Heart left ventricle (tissue), 16 donors: ENCODE measurements around the gene KLRG1. TPM values are rescaled to one million over a fixed set of nuclear protein-coding genes. Genes with fewer than 3 reads are reported as not detected.

ENCODE experiments used
- ATAC-seq, 4 donors: fragments of 200-7000 bp; cut with Tn5 transposase; one replicate each; pipeline ENCODE4 v1.9.1; 2020 to 2022; ENCODE audit warnings: moderate library complexity in 4 of 4, mild to moderate bottlenecking in 3 of 4, moderate number of reproducible peaks in 1 of 4
- DNase-seq, 5 donors: peaks; one replicate each; pipeline ENCODE4 v3.0.0-alpha.2; 2020
- H3K27ac ChIP-seq, 12 donors: fragments of 200-600 bp; sonication (generic) in 4 of 12; one replicate each; pipeline versions ENCODE4 v1.5.0 to v1.8.0; 2016 to 2022; ENCODE audit warnings: mild to moderate bottlenecking in 2 of 12
- H3K27me3 ChIP-seq, 9 donors: fragments of 200-600 bp; sonication (generic) in 2 of 9; one replicate each; pipeline versions ENCODE4 v1.5.1 to v1.8.0; 2016 to 2022; ENCODE audit warnings: mild to moderate bottlenecking in 3 of 9
- H3K36me3 ChIP-seq, 9 donors: fragments of 200-600 bp; sonication (generic) in 2 of 9; one replicate each; pipeline versions ENCODE4 v1.5.0 to v1.8.0; 2018 to 2022; ENCODE audit warnings: mild to moderate bottlenecking in 2 of 9
- H3K4me1 ChIP-seq, 12 donors: fragments of 200-600 bp; sonication (generic) in 4 of 12; one replicate each; pipeline versions ENCODE4 v1.5.0 to v1.8.0; 2016 to 2022; ENCODE audit warnings: mild to moderate bottlenecking in 3 of 12
- H3K4me3 ChIP-seq, 12 donors: fragments of 200-600 bp; sonication (generic) in 4 of 12; one replicate each; pipeline versions ENCODE4 v1.5.0 to v1.8.0; 2017 to 2022; ENCODE audit warnings: mild to moderate bottlenecking in 9 of 12, moderate library complexity in 4 of 12
- H3K9me3 ChIP-seq, 12 donors: fragments of 200-600 bp; sonication (generic) in 4 of 12; one replicate each; pipeline versions ENCODE4 v1.5.0 to v1.8.0; 2016 to 2022; ENCODE audit warnings: mild to moderate bottlenecking in 1 of 12
- POLR2A ChIP-seq, 2 donors: fragments of 450-650 bp; IDR thresholded peaks; one replicate each; pipeline ENCODE4 v1.6.1; 2017; ENCODE audit warnings: antibody characterized with exemption in 2 of 2, mild to moderate bottlenecking in 2 of 2, moderate library complexity in 2 of 2
- WGBS, 4 donors: extraction: QIAGEN DNeasy Blood & Tissue Kit in 2 of 4; methylation state at CpG; one replicate each; pipeline versions ENCODE4 v1.1.5 to v1.1.7; 2013 to 2018; 5-methylcytosine and 5-hydroxymethylcytosine counted together
- intact Hi-C, 10 donors: fragments of 100-400 bp; cut with DNase I; formaldehyde crosslinking; loops; one replicate each; pipeline versions ENCODE4 v1.11.1 to v1.14.2; 2022
- polyA plus RNA-seq, 2 donors: library from polyadenylated mRNA; stranded (reverse); fragments of 200-250 nt; gene quantifications; one replicate each; pipeline ENCODE4 v1.2.3, GENCODE V29; 2013
- total RNA-seq, 9 donors: library from RNA; depleted of rRNA in 2 of 9; stranded (reverse); fragments of >200 nt in 2 of 9; fragmentation: NEBNext Ultra II Directional in 3 of 9; extraction: Animal tissue kit (Norgen Biotek cat#: 25700) in 3 of 9; gene quantifications; one replicate each; pipeline versions ENCODE4 v1.1.0 to v1.2.4, GENCODE V29; 2016 to 2023
- TF ChIP-seq, protein P1 (sequence below), 12 donors: fragments of 200-600 bp; sonication (generic) in 4 of 12; IDR thresholded peaks; one replicate each; pipeline versions ENCODE4 v1.5.0 to v1.8.0; 2018 to 2022; ENCODE audit warnings: antibody characterized with exemption in 12 of 12, mild to moderate bottlenecking in 5 of 12
- donor health status: ischemic (EF 13 %, LVEDD 7.1; RV severe dilation, severe dysfunction).
- donor health status: healthy with polysubstance abuse.
- donor health status: DM: no; HTN: yes; CAD: no.
- donor health status: DM: no; HTN: no; CAD: no.
- donor health status: ischemic (EF 25% LVEDD 6.9; RV normal size, moderate dysfunction).
- donor health status: ischemic (EF 25% LVEDD 5.7; RV mildly dilated, moderate dysfunction).
- donor health status: healthy.
- donor health status: DM: yes; HTN: yes; CAD: no.
- donor health status: ischemic (EF 35%, LVEDD 5.7; RV mildly dilated, moderate dysfunction).
- donor health status: nonischemic (EF 11% LVEDD 7.7; RV severe dilation, severe dysfunction).
- donor health status: DM: yes; HTN: yes; CAD: no.
- donor health status: PGD.
- donor health status: ischemic (EF 29% LVEDD 5.4; RV normal size, mild dysfunction).
- donor health status: nonischemic (EF 23%, LVEDD 6.1; RV moderate dilation, normal function).

KLRG1 gene
- total and polyA plus RNA-seq, 11 donors, result 2.6 to 9.1 (median 4.1) TPM; not detected in 1

- Histone ChIP-seq H3K4me3 (no peak overlapping the region), H3K4me1 (peaks cover 0 to 33% (median 0%) of the 10 kb centered on the region in 12 donors), H3K27ac (peak overlapping the region in 1 of 12 donors; percentile 79), H3K36me3 (no peaks in the 10 kb centered on the region), H3K9me3 (no peaks in the 10 kb centered on the region), H3K27me3 (no peaks in the 10 kb centered on the region)
- DNase-seq, result no peak
- TF ChIP-seq POLR2A (IDR thresholded peaks at IDR 0.05), result no peak
- TF ChIP-seq, protein P1, sequence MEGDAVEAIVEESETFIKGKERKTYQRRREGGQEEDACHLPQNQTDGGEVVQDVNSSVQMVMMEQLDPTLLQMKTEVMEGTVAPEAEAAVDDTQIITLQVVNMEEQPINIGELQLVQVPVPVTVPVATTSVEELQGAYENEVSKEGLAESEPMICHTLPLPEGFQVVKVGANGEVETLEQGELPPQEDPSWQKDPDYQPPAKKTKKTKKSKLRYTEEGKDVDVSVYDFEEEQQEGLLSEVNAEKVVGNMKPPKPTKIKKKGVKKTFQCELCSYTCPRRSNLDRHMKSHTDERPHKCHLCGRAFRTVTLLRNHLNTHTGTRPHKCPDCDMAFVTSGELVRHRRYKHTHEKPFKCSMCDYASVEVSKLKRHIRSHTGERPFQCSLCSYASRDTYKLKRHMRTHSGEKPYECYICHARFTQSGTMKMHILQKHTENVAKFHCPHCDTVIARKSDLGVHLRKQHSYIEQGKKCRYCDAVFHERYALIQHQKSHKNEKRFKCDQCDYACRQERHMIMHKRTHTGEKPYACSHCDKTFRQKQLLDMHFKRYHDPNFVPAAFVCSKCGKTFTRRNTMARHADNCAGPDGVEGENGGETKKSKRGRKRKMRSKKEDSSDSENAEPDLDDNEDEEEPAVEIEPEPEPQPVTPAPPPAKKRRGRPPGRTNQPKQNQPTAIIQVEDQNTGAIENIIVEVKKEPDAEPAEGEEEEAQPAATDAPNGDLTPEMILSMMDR (IDR thresholded peaks at IDR 0.05), result no peak
- intact Hi-C loops, result no loop called here
- ATAC-seq, result no peak
- WGBS, 4 donors, result 92 to 97% (median 95%) methylated on average over 2 of the region's 2 CpGs
Observed at GRCh38 chr12:9024512-9024911, 35.2 kb downstream of the KLRG1 start.

DNA sequence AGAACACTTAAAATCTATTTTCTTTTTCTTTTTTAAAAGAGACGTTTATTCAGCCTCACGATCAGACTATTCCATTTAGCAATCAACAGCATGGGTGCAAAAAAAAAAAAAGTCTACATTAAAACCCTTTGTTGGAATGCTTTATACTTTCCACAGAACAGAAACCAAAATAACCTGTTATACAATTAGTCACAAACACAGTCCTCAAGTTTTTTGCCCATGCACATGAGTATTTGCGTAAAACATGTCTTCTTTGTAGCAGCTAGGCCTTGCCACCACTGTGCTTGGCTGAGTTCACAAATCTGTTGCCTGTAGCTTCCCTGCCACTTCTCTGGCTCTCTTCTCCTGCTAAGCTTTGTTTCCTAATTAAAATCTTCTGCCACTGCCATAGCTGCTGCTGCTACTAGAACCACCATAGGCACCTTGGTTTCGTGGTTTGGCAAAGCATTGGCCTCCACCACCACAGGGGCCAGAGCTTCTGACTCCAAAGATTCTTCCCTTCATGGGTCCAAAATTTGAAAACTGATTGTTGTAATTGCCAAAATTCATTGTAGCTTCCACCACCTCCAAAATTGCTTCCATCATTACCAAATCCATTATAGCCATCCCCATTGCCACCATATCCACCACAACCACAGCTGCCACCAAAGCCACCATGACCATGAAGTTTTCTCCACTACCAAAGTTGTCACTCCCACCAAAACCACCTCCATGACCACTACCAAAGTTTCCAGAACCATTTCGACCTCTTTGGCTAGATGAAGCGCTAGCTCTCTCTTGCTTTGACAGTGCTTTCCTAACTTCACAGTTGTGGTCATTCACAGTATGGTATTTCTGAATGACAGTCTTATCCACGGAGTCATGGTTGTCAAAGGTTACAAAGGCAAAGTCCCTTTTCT is 38.1 kb downstream of the KLRG1 start:
- H3K27ac ChIP-seq, result peak overlapping the region in 1 of 12 donors; percentile 28
- no peaks in the 10 kb centered on the region for H3K36me3 ChIP-seq
- intact Hi-C loops, result no loop called here
- no peaks in the 10 kb centered on the region for H3K27me3 ChIP-seq
- ATAC-seq, result no peak
- WGBS, 4 donors, result 93 to 96% (median 94%) methylated on average over 7 of the region's 7 CpGs
- TF ChIP-seq, protein P1 (IDR thresholded peaks at IDR 0.05), result no peak
- TF ChIP-seq POLR2A (IDR thresholded peaks at IDR 0.05), result no peak
- no peak for DNase-seq
- peaks cover 0 to 33% (median 0%) of the 10 kb centered on the region in 12 donors for H3K4me1 ChIP-seq
- no peak overlapping the region for H3K4me3 ChIP-seq
- H3K9me3 ChIP-seq, result no peaks in the 10 kb centered on the region

- Histone ChIP-seq H3K36me3 (no peaks in the 10 kb centered on the region), H3K4me3 (no peak overlapping the region), H3K27ac (no peak overlapping the region), H3K27me3 (no peaks in the 10 kb centered on the region), H3K4me1 (peaks cover 0 to 15% (median 0%) of the 10 kb centered on the region in 12 donors), H3K9me3 (peaks cover 0 to 3% (median 0%) of the 10 kb centered on the region in 12 donors)
- intact Hi-C loops, result loop anchor here in 2 of 10 donors (10.0 kb wide), 3 partner anchors 256 to 486 kb away; partner anchors contain the start of gene CLEC4E (in 1 of the 2)
- 76 to 84% (median 78%) methylated on average over 2 of the region's 2 CpGs for WGBS, 4 donors
- no peak for DNase-seq
- no peak for ATAC-seq
- no peak for TF ChIP-seq POLR2A (IDR thresholded peaks at IDR 0.05)
- TF ChIP-seq, protein P1 (IDR thresholded peaks at IDR 0.05), result no peak
Observed at GRCh38 chr12:9030776-9031175, 41.4 kb downstream of the KLRG1 start.

DNA sequence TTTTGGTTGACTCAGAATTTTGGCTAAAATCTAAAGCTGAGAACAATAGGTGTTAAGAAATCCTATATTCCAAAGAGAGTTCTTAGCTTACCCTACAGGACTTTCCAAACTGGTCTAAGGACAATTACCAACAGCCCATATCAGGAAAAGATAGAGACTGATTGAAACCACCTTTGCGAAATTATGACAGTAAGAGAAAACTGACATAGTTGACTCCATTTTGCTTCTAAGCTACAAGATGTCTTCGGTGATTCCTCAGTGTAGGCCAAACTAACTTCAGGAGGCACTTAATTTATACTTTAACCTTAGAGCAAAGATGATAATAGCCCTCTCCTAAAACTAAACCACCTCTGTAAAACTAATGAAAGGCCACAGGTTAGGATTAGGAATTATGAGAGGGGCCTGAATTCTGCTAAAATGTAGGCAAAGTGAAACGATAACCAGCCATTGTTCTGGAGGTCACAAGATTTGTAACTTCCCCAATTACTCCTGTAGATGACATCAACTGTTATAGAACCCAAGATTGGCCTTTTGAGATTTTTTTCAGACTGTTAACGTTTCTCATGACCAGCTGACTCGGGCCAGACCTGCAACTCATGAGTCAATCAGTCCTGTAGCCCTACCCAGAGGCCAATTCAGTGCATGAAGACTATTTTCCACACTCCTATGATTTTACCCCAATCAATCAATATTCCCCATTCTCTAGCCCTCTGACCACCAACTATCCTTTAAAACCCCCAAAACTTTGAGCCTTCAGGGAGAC is 43.0 kb downstream of the KLRG1 start:
- intact Hi-C loops, result loop anchor here in 2 of 10 donors (10.0 kb wide), 3 partner anchors 258 to 488 kb away; partner anchors contain the start of gene CLEC4E (in 1 of the 2)
- no peak overlapping the region for H3K4me3 ChIP-seq
- TF ChIP-seq, protein P1 (IDR thresholded peaks at IDR 0.05), result no peak
- TF ChIP-seq POLR2A (IDR thresholded peaks at IDR 0.05), result no peak
- H3K27ac ChIP-seq, result no peak overlapping the region
- WGBS, 4 donors, result 76 to 79% (median 78%) methylated on average over 5 of the region's 5 CpGs
- DNase-seq, result no peak
- no peak for ATAC-seq
- no peaks in the 10 kb centered on the region for H3K36me3 ChIP-seq
- no peaks in the 10 kb centered on the region for H3K4me1 ChIP-seq
- no peaks in the 10 kb centered on the region for H3K27me3 ChIP-seq
- H3K9me3 ChIP-seq, result peaks cover 0 to 3% (median 0%) of the 10 kb centered on the region in 12 donors
